Suppressor macrophage (primary cell): ENCODE measurements around the gene UBD.

Experiments used
- DNase-seq, 4 experiments: peaks; one replicate each; pipeline ENCODE4 v3.0.0-alpha.2; 2020 to 2022

The UBD gene

GRCh38 chr6:29561091-29561490, 1.6 kb upstream of the UBD start:
- no peak for DNase-seq

DNA sequence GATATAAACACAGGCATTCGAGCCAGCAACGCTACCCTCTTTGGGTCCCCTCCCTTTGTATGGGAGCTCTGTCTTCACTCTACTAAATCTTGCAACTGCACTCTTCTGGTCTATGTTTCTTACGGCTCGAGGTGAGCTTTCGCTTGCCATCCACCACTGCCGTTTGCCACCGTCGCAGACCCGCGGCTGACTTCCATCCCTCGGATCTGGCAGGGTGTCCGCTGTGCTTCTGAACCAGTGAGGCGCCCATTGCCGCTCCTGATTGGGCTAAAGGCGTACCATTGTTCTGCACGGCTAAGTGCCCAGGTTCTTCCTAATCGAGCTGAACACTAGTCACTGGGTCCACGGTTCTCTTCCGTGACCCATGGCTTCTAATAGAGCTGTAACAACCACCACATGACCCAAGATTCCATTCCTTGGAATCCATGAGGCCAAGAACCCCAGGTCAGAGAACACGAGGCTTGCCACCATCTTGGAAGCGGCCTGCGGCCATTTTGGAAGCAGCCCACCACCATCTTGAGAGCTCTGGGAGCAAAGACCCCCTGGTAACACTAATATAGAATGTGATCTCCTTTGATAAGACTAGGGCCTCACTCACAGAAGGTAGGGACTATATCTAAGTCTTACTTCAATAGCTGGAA, 973 bp downstream of the UBD start:
- DNase-seq = no peak

GRCh38 chr6:29557320-29557719, 2.2 kb downstream of the UBD start:
- no peak for DNase-seq

GRCh38 chr6:29554764-29555163, 4.8 kb downstream of the UBD start:
- DNase-seq = no peak

DNA sequence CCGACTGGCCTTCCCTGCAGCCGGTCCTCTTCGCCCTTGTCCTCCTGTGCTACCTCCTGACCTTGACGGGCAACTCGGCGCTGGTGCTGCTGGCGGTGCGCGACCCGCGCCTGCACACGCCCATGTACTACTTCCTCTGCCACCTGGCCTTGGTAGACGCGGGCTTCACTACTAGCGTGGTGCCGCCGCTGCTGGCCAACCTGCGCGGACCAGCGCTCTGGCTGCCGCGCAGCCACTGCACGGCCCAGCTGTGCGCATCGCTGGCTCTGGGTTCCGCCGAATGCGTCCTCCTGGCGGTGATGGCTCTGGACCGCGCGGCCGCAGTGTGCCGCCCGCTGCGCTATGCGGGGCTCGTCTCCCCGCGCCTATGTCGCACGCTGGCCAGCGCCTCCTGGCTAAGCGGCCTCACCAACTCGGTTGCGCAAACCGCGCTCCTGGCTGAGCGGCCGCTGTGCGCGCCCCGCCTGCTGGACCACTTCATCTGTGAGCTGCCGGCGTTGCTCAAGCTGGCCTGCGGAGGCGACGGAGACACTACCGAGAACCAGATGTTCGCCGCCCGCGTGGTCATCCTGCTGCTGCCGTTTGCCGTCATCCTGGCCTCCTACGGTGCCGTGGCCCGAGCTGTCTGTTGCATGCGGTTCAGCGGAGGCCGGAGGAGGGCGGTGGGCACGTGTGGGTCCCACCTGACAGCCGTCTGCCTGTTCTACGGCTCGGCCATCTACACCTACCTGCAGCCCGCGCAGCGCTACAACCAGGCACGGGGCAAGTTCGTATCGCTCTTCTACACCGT, 6.1 kb downstream of the UBD start:
- DNase-seq = peak; percentile 7 to 52 (median 34)

GRCh38 chr6:29552512-29553051, 7.0 kb downstream of the UBD start:
- DNase-seq = peak; percentile 65 to 79 (median 72)

DNA sequence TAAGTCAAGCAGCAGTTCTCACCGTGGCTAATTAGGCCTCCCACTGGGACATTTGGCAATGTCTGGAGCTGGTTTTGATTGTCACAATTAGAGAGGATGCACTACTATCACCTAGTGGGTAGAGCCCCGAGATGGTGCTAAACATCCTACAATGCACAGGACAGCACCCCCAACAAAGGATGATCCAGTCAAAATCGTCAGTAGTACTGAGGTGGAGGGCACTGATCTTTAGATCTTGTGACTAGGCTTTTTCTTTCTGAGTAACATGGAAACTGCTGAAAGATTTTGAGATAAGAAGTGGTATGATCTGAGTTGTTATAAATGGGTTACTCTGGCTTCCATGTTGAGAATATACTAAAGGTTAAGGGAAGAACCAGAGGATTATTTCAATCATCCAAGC, 12.0 kb downstream of the UBD start:
- DNase-seq = no peak

DNA sequence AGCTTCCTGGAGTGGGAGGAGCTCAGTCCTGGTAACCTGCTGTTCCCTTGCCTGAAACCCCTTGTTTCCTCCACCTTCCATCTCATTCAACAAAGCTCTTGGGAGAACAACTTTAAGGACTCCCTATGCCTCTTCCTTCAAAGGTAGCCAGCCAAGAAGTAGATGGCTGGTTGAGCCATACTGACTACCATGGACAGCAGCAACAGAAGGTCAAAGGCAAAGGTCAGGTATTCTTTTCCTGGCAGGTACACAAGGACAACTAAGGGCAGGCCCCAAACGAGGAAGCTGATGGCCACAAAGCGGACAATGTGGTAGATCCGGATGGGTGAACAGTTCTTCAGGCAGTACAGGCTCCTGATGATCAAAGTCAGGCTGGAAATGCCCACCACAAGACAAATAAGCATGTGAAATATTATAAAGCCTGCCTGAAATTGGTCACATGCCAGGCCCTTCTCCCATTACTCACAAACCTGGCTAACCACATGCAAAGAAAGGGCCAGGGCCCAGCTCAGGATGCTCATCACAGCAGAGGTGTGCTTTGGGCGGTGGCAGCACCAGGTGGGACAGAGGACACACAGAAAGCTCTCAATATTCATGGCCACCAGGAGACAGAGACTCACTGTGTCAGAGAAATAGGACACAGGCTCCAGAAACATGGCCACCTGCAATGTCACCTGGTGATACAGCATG, 21.7 kb downstream of the UBD start:
- DNase-seq = no peak

GRCh38 chr6:29532320-29532951, 27.1 kb downstream of the UBD start:
- DNase-seq = no peak

- no peak for DNase-seq
Measured at GRCh38 chr6:29531668-29532067, 27.9 kb downstream of the UBD start.

DNA sequence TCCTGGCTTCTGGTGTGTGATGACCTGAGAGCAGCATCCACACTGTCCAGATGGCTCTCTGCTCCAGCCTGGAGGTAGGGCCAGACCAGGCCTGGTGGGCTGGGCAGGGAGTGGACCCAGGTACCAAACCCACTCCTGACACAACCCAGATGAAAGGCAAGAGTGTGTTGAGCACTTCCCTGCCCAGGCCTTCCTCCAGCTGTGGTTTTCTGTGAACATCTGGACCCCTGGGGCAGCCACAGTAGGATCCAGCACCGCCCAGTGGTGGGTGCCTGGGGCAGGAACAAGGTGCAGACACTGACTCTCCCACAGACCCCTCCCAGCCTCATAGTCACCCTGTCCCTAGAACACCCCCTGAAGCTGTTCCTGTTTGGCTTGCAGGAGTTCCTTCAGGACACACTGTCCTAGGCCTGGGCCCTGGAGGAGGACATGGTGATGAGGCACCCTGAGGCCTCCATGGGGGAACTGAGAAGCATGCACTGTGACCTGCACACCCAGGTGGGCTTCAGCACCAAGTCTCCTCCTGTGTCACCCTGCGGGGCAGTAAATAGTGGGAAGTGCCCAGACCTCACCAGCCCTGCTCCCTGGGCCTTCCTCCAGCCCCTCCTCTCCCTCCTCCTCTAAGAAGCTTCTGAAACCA, 28.7 kb downstream of the UBD start:
- no peak for DNase-seq

GRCh38 chr6:29529956-29530355, 29.6 kb downstream of the UBD start:
- DNase-seq = no peak

- no peak for DNase-seq
Measured at GRCh38 chr6:29528988-29529560, 30.5 kb downstream of the UBD start.

DNA sequence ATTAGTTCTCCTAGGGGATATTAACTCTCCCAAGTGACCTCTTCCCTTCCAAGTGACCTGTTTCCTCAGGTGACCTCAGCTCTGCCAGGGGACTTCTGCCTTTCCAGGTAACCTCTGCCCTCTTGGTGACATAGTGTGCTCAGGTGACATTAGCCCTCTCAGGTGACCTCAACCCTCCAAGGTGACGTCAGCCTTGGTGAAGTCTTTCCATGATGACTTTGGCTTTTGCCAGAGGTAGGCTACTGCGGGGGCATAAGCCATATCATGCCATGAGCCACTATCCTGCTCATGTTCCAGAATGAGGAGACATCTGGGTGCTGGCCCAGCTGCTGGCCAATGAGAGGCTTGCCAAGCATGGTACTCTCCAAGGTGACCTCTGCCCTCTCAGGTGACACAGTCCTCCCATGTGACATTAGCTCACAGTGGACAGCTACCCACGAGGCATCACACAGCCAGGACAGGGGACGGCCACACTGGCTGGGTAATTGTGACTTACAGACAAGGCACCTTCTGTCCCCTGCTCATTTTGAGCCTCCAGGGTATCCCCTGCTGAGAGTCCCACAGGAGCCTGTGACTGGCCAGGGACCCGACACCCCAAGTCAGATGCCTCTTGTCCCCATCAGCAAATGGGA, 31.1 kb downstream of the UBD start:
- no peak for DNase-seq

DNA sequence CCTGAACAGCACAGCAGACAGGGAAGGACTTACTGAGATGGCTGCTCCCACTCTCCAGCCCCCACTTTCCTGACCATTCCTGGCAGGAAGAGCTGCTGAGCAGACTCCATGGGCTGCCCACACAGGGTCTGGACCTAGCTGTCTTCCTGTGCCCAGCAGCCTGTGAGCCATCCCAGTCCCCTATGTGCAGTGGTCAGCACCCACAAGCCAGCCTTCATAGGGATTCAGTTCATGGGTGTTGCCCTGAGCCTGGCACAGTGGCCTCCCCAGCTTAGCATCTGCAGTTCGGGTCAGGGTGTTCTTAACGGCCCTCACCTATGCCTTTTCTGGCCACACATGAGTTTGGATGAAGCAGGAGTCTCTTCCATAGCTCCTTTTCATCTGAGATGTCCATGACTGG, 32.0 kb downstream of the UBD start:
- DNase-seq = no peak

DNA sequence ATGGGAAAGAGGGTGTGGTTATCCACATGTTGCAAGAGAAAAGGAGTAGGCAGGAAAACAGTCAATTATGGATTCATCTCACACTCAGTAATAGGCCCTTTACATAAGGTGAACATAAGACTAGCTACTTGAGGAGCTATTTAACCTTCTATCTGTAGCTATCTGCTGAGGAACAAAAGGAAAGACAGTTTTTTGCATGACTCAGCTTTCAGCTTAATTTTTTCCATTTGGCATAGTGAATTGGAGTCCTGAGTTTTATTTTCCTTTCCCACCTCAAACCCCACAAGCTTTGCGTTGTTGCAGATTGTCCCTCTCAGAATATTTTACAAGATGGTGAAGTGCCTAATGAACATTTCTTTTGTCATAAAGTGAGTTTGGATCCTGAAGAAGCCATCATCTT, 32.4 kb downstream of the UBD start:
- no peak for DNase-seq

DNA sequence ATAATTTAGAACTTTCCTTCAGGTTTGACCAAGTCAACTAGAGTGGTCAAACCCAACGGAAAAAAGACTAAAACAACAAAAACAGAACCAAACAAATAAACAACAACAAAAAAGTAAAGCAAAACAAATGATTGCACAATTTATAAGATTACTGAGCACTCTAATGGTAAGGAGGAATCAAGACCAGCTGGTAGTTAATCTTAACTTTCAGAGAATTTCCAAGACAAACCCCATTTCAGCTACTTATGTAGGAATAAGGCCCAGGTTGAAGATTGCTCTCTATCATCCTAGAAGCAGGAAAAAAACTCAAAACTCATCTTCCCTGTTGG, 34.3 kb downstream of the UBD start:
- no peak for DNase-seq

DNA sequence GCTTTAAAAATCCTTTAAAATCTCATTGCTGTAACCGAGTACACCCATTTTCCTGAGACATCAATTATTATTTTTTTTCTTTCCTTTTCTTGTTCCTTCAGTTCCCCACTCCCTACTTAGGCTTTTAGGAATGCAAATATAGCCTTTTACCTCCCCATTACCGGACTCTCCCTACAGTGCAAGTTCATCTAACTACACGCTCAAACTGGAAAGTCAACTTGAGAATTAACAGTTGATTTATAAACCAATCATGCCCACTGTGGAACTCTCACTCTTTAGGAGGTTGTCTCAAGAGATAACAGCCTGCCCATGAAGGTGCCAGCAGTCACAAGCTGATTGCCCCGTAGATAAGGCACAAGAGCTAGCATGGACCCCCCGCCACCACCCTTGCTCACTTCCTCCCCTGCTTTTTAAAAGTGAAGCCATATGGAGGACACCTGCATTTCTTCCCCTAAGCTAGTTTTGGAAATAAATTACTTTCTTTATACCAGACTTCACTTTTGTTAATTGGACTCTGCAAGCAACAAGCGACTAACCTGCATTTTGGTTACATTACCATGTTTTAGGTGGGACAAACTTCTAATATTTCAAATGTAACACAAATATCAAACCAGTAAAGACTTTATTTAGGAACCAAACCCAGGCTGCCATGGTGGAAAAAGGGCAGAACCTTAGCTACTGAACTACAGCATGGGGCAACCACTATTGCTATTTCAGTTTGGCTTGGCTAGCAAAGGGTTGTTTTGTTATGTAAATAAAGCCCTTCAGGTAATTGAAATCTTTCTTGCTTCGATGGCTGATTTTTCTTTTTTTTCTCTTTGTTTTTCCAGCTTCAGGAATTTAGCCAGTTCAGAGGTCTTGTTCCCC, 34.9 kb downstream of the UBD start:
- DNase-seq = no peak

DNA sequence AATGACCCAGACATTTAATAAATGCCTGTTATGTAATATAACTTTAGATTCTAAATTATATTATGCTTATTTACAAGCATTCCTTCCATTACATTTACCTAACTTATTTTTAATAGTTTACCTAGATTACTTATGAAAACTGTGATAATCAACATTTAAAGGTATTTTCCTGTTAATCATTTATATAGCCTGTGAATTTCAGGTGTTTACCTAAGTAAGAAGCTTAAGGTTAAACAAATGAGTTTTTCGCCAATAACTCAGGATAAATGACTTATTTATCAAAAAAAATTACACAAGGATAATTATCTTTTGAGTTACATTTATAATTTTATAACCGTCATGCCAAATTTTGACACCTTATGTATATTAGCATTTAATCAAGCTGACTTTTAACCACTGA, 35.5 kb downstream of the UBD start:
- no peak for DNase-seq

GRCh38 chr6:29522227-29522626, 37.3 kb downstream of the UBD start:
- no peak for DNase-seq
